T follicular helper cell (primary cell): ENCODE measurements around the gene CCDC91.
"Not testable (repeated sequence)": the region's sequence is repeated elsewhere in the genome, so short reads cannot be mapped to it uniquely, and the experiment has no call there.

ENCODE experiments used
- DNase-seq: peaks from one replicate; pipeline ENCODE4 v3.0.0-alpha.2; 2020; ENCODE audit warnings: low read depth

CCDC91 gene

DNA sequence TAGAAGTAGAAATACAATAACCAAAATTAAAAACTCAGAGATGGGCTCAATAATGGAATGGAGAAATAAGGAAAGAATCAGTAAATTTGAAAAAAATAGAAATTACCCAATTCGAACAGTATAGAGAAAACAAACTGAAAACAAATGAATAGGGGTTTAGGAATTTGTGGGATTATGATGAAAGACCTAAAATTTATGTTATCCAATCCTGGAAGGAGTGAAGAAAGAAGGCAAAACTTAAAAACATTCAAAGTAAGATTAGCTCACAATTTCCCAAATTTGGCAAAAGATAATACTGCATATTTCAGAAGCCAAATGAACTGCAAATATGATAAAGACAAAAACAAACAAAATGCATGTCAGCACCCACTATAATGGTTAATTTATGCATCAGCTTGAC is 177.1 kb downstream of the CCDC91 start:
- DNase-seq = no peak

- DNase-seq = no peak
Observed at GRCh38 chr12:28367993-28368392, 177.7 kb downstream of the CCDC91 start.

- no peak for DNase-seq
Observed at GRCh38 chr12:28369483-28369882, 179.2 kb downstream of the CCDC91 start.

DNA sequence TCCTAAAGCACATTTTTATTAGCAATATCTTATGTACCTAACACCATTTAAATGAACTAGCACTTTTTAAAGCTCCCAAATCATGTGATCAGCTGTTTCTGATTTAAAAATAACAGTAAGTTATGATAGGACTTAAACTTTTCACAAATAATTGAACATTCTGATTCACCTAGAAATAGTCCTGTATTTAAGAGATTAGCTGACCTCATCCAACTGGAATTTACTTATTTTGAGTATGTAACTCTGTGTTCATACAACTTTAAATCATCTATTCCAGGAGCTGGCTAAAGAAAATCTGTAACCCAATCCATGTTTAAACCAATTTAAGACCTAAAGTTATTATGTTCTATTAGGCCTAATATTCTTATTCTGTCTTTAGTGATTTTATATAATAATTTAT is 184.3 kb downstream of the CCDC91 start:
- no peak for DNase-seq

- DNase-seq = no peak
Observed at GRCh38 chr12:28378736-28379135, 188.5 kb downstream of the CCDC91 start.

GRCh38 chr12:28379779-28380178 is 189.5 kb downstream of the CCDC91 start:
- not testable (repeated sequence) for DNase-seq

DNA sequence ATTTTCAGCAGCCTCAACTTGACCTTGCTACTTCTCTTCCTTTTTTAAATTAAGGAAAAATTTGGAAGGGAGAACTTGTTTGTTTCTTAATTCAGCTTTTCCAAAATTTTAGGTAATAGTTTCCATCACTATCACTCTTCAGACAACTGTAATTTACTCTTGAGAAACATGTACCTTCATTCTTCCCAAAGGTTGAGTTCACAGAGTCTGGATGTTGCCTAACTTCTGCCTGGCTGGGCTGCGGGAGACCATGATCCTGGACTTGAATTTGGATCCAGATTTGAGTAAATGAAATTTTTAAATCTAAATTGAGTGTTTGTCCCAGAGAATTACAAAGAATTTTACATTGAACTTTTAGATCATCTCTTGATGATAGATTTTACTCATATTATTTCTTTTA is 193.1 kb downstream of the CCDC91 start:
- no peak for DNase-seq

GRCh38 chr12:28388879-28389278 is 198.6 kb downstream of the CCDC91 start:
- DNase-seq = no peak

DNA sequence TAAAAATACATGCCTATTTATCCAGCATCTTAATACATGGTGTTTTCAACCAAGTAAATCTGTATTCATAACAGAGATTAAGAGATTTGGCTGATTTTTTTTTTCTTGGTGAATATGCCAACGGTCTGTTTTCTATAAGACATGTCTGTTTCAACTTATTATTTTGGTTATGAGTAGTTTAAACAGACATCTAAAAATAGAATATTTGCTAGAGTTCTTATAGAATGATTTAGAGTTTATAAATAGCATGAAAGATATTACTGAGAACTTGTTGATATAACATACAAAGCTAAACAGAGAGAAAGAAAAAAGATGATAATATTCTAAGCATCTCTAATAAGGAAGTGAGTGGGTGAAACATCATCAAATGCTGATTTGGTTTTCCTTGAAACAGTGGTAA is 199.9 kb downstream of the CCDC91 start:
- no peak for DNase-seq

- DNase-seq = no peak
Observed at GRCh38 chr12:28390761-28391385, 200.6 kb downstream of the CCDC91 start.

- no peak for DNase-seq
Observed at GRCh38 chr12:28409892-28410291, 219.6 kb downstream of the CCDC91 start.

DNA sequence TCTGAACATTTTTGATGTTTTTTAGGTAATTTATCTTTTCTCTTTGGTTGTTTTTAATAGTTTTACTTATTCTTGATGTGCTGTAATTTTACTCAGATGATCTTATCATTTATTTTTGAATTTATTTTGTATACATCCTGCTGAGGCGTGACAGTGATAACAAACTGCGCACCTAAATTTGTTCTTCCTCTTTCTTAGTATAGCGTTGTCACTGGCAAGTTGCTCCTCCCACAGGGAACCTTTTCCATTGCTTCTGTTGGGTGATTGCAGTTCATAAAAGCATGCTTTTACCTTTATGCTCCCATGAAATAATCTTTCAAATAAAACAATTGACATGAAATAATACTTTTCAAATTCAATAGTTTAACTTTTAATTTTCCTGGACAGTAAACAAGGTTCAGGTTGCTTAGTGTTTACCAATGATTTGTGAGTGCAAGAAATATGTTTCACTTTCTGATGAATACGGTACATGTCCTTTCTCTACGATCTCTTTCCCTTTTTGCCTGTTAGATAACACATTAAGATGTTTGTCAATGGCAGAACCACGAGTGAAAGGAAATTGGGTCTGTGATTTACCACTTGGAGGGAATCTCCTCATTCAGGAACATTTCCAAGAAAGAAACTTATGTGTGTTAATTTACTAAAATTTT is 223.3 kb downstream of the CCDC91 start:
- DNase-seq = no peak

GRCh38 chr12:28415755-28416154 is 225.5 kb downstream of the CCDC91 start:
- no peak for DNase-seq

GRCh38 chr12:28421374-28421773 is 231.1 kb downstream of the CCDC91 start:
- DNase-seq = no peak

DNA sequence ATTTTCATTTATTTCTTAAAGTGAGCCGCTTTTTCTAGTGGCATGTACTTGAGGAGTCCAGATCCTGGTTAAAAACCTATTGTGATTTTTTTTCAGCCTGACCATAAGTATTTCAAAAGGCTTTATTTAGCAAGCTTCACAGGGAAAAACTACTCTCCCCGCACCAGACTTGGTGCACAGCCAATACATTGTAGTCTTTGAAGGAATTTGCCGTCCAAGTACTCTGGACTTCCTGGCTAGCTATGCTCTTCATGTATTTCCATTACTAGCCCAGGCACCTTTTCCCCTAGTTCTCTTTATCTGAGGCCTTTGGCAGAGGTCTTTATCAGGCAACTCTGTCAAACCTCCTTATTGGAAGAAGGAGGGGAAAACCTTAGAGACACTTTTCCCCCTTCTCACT is 234.7 kb downstream of the CCDC91 start:
- DNase-seq = no peak

GRCh38 chr12:28425526-28425925 is 235.3 kb downstream of the CCDC91 start:
- no peak for DNase-seq

DNA sequence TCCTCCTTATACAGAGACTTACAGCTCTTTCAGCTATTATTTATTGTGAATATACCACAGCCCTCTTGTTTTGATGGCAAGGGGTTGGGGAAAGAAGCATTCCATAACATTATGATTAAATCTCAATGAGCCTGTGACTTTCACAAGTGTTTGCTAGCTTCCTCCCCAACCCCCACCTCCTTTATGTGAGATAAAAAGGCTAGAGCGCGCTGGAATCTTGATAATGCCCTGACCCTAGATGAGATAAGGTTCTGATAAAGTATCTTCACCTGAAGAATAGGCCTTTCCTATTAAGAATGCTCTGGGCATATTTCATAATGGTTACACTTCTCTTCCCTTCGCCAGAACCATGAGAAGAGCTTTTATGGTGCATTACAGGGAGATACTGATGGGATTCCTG is 236.8 kb downstream of the CCDC91 start:
- DNase-seq = no peak

DNA sequence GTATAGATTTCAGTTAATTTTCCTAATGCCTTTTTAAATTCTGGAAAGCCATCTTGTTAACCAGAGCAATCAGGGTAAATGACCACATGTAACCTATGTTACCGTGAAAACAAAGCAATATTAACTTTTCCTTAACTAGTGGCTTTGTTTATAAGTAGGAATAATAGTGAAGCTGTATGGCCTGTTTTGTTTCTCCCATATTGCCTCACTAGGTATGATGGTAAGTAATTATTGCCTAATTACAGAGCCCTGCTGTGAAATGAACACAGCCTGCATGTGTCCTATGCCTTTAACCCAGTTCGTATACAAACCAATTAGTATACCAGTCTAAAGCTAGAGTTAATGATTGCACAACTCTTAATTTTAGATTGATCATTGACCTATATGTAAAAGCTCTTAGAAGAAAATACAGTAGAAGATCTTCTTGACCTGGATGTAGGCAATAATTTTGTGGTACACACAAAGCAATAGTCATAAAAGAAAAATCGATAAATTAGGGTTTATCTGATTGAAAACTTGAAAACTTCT is 249.9 kb downstream of the CCDC91 start:
- DNase-seq = no peak

DNA sequence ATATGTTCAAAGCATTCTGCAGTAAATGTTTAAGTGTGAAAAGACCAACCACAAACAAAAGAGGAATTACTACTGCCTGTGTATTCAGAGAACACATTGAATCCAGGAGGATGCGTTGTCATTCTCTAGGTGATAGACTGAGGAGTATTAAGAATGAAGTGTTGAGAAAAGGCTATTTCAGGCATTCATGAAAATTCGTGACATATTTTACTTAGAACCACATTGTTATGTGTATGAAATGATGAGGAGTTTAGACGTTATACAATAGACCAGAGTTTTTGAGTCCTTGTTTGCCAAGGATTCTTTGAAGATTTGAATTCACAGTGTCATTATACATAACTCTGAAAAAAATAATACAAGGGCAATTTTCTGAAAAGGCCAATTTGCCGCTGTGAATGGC is 251.8 kb downstream of the CCDC91 start:
- DNase-seq = no peak

- DNase-seq = no peak
Observed at GRCh38 chr12:28443337-28443736, 253.1 kb downstream of the CCDC91 start.

- no peak for DNase-seq
Observed at GRCh38 chr12:28446031-28446430, 255.8 kb downstream of the CCDC91 start.

GRCh38 chr12:28453686-28454085 is 263.4 kb downstream of the CCDC91 start:
- no peak for DNase-seq

GRCh38 chr12:28456934-28457710 is 266.9 kb downstream of the CCDC91 start:
- no peak for DNase-seq
